Epithelial cell of proximal tubule (primary cell): ENCODE data around the gene RBM38. TPM values are rescaled to one million over a fixed set of nuclear protein-coding genes. Genes with fewer than 3 reads are reported as not detected.

ENCODE experiments used
- DNase-seq: peaks from one replicate; pipeline ENCODE4 v3.0.0-alpha.2; 2011; ENCODE audit warnings: low read depth
- H3K4me3 ChIP-seq: 2 replicates; pipeline ENCODE4 v1.5.1; 2011; ENCODE audit warnings: low read depth, mild to moderate bottlenecking, low read length
- total RNA-seq: library from RNA; depleted of rRNA; stranded (reverse); fragments of >200 nt; gene quantifications from 2 replicates; pipeline ENCODE4 v1.2.3, GENCODE V29; 2015
- TF ChIP-seq, protein P1 (sequence below): conservative IDR thresholded peaks from 2 replicates; pipeline ENCODE4 v1.5.1; 2012; ENCODE audit warnings: low read depth, mild to moderate bottlenecking, low read length

The RBM38 gene
- total RNA-seq, 1 donor from 2014 or later, result 36.8 TPM

GRCh38 chr20:57443349-57444265 lies 52.4 kb downstream of the RBM38 start:
- no peak overlapping the region for H3K4me3 ChIP-seq
- no peak for DNase-seq
- TF ChIP-seq, protein P1, sequence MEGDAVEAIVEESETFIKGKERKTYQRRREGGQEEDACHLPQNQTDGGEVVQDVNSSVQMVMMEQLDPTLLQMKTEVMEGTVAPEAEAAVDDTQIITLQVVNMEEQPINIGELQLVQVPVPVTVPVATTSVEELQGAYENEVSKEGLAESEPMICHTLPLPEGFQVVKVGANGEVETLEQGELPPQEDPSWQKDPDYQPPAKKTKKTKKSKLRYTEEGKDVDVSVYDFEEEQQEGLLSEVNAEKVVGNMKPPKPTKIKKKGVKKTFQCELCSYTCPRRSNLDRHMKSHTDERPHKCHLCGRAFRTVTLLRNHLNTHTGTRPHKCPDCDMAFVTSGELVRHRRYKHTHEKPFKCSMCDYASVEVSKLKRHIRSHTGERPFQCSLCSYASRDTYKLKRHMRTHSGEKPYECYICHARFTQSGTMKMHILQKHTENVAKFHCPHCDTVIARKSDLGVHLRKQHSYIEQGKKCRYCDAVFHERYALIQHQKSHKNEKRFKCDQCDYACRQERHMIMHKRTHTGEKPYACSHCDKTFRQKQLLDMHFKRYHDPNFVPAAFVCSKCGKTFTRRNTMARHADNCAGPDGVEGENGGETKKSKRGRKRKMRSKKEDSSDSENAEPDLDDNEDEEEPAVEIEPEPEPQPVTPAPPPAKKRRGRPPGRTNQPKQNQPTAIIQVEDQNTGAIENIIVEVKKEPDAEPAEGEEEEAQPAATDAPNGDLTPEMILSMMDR, result no peak

GRCh38 chr20:57444394-57445048 lies 53.3 kb downstream of the RBM38 start:
- TF ChIP-seq, protein P1, result no peak

DNA sequence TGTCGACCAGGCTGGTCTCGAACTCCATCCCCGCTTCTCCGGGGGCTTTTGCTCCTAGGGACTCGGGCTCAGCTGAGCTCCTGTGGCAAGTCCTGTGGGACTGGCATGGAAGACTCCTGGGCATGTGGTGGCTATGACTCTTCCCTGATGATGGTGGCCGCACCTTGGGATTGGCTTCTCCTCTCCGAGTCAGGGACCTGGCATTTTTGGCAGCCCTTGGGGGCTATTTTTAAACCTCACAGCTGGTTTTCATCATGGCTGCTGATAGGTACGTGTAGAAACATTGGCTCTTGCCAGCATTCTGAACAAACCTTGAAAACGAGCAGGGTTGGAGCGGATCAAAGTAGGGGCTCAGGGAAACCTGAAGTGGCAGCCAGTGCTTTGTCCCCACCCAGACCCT lies 54.1 kb downstream of the RBM38 start:
- DNase-seq, result no peak
- TF ChIP-seq, protein P1, result no peak
- H3K4me3 ChIP-seq, result no peak overlapping the region

More at GRCh38 chr20:57444394-57445048, 53.3 kb downstream of the RBM38 start:
- no peak overlapping the region for H3K4me3 ChIP-seq
- DNase-seq, result no peak

DNA sequence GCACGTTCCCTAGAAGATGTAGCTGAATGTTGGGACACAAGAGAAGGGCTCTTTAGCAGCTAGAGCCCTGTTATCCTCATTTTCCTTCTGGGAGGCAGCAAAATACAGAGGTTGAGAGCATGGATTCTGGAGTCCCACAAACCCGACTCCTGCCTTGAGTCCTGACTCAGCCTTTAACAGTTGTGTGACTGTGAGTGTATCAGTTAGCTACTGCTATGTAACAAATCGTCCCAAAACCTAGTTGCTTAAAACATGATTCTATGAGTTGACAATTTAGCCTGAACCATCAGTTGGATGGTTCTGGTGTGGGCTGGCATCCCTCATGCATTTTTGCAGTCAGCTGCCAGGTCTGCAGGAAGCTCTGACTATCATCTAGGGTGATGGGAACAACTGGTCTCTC lies 54.6 kb downstream of the RBM38 start:
- no peak overlapping the region for H3K4me3 ChIP-seq
- TF ChIP-seq, protein P1, result no peak
- no peak for DNase-seq

GRCh38 chr20:57448764-57449354 lies 57.7 kb downstream of the RBM38 start:
- DNase-seq, result no peak
- H3K4me3 ChIP-seq, result no peak overlapping the region
- TF ChIP-seq, protein P1, result no peak

- TF ChIP-seq, protein P1, result no peak
- no peak for DNase-seq
Measured at GRCh38 chr20:57449398-57450354, 58.5 kb downstream of the RBM38 start.

More at GRCh38 chr20:57449398-57450354, 58.5 kb downstream of the RBM38 start:
- no peak overlapping the region for H3K4me3 ChIP-seq
